Measurements from ENCODE around the gene APOL2. TPM values are rescaled to one million over a fixed set of nuclear protein-coding genes. Genes with fewer than 3 reads are reported as not detected.
"Not testable (repeated sequence)": the region's sequence is repeated elsewhere in the genome, so short reads cannot be mapped to it uniquely, and the experiment has no call there.

Gene APOL2
- total RNA-seq, 1 experiment from 2014 or later = 44.6 TPM

DNA sequence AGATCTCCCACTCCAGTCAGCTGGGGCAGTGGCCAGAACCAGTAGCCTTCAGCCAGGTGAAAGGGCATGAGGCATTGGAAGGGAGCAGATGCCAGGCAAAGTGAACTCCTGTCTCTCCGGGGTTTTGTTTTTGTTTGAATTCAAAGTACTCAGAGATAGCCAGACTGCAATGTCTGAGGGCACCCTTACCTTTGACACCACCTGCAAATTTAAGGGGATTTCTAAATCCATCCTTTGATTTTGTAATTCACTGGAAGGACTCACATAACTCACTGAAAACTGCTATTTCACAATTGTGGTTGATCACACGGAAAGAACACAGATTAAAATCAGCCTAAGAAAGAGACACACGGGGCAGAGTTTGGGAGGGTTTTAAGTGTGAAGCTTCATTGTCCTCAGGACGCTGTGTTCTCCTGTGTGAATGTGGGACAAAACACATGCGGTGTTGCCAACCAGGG is 23.9 kb upstream of the APOL2 start:
- DNase-seq (ENCODE audit: low read depth) = not testable (repeated sequence)

DNA sequence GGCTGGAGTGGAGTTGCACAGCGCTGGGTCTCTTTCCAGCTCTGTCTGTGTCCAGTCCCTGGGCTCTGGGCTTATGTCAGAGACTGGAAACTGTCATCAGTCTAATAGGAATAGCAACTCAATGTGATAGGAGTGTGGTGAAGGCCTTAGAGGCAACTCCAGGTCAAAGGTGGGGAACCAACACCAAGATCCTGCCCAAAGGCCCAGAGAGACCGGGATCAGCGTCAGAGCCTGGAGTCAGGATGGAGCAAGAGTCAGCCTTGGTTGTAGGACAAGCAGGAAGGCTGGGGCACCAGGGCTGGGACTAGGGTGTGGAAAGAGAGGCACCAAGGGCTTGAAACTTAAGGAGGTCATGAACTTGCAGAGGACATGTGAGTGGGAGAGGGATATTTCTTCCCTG is 23.0 kb upstream of the APOL2 start:
- DNase-seq (ENCODE audit: low read depth) = not testable (repeated sequence)

DNA sequence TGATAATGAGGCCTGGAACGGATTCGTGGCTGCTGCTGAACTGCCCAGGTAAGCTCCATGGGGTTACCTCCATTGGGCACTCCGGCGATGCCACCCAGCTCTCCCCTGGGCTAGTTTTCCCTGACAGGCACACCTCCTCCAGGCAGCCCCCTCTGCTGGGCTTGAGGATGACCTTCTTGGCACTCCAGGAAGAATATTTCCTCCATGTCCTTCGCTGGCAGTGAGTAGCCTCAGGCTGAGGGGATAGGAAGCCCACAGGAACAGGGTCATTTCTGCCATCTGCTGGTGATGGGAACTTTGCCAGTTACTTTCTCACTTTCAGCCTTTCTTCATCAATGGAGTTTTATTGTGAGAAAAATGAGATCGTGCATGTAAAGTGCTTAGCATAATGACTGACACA is 22.3 kb upstream of the APOL2 start:
- not testable (repeated sequence) for DNase-seq (ENCODE audit: low read depth)

DNA sequence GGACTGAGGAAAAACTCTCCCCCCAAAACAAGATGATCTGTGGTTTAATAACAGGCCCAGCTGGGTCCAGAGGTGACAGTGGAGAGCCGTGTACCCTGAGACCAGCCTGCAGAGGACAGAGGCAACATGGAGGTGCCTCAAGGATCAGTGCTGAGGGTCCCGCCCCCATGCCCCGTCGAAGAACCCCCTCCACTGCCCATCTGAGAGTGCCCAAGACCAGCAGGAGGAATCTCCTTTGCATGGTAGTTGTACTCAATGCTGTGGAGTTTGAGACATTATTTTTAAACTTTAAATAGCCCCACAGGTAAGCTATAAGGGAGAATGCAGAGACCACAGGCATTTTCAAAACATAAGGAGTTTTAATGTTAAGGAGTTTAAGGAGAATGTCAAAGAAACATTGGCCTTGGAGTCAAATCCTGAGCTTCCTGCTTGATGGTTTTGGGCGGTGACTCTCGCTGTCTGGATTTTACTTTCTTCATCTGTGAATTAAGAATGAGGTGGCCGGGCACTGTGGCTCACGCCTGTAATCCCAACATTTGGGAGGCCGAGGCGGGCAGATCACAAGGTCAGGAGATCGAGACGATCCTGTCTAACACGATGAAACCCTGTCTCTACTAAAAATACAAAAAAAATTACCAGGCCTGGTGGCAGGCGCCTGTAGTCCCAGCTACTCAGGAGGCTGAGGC is 20.4 kb upstream of the APOL2 start:
- no peak for DNase-seq (ENCODE audit: low read depth)

DNA sequence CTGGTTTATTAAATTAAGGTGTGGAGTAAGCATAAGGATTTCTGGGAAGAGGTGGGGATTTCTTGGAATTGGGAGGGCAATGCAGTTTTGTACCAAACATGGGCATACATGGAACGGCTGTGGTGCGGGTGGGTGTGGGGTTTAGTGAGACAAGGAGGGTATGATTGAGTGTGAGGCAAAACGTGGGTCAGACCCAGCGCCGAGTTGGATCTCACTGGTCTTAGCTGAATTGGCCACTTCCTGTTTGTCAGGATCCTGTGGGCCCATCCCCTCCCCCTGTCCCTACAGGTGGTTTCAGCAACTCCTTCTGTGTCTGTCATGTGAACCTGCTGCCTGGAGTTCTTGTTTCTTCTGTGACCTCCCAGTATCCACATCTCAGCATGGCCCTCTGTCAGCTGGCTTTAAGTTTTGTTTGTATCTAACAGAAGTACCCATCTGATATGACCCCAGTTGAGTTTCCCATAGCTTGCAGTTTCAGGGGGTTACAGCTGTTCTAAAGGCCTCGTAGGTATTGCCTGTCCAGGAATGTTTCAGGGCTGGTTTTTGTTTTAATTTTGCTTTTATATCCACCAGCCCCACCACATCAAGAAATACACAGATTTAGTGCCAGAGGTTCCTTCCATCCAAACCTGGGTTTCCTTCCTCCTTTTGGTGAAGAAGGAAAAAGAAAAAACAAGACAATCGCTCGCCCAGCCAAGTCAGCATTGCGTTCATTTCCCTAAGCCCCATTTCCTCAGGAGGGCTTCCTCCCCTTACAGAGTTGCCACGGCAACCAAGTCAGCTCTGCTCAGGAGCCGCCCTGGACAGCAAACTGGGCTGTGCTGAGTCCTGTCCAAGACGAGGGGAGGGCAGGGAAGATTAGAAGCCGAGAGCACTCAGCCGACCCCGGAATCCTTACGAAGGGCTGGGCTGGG is 19.6 kb upstream of the APOL2 start:
- no peak for DNase-seq (ENCODE audit: low read depth)

DNA sequence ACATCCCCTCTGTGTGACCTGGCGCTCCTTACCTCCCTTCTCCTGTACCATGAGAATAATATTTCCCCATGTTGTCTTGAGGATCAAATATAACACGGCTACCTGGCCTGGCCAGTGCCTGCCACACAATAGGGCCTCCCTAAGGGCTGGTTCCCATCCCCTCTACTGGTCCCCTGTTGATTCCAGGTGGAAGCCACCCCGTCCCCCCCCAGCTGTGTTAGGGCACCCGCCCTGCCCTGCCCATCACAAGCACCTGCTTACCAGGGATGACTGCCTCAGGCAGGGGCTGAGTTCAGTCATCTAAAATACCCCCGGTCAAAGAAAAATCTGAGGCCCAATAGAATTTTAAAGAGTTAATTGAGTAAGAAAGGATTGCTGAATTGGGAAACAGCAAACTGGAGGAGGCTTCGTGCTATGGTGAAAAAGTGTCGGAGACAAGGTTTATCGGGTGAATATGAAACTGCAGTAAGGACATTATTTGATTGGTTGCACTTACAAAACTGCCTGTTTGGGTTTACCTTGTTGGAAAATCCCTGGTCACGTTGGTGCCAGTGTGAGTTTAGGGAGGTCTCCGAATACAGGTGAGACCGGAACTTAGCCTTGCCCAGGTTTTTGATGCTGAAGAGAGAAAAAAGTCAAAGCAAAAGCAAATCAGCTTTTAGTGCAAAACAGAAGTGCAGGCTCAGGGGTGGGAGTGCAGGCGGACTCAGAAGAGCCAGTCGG is 18.8 kb upstream of the APOL2 start:
- DNase-seq (ENCODE audit: low read depth) = no peak

- DNase-seq (ENCODE audit: low read depth) = no peak
These were observed 18.0 kb upstream of the APOL2 start for GRCh38 chr22:36257308-36257707.

DNA sequence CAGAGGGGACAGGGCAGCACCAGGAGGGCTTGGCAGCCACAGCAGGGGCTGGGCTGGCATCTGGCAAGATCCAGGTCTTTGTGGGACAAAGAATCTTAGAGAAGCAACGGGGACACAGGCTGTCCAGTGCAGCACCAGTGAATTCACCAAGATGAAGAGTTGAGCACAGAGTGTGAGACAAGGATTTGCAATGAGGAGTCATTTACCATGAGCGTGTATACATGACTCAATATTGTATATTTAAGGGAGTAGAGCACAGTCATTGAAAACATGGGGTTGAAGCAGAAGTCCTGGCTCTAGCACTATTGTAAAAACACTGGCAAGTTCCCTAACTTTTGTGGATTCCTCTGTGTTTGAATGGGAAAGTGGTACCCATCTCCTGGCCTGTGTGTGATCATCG is 17.2 kb upstream of the APOL2 start:
- no peak for DNase-seq (ENCODE audit: low read depth)

GRCh38 chr22:36255572-36255971 is 16.2 kb upstream of the APOL2 start:
- DNase-seq (ENCODE audit: low read depth) = not testable (repeated sequence)

GRCh38 chr22:36253523-36254490 is 14.5 kb upstream of the APOL2 start:
- DNase-seq (ENCODE audit: low read depth) = no peak

DNA sequence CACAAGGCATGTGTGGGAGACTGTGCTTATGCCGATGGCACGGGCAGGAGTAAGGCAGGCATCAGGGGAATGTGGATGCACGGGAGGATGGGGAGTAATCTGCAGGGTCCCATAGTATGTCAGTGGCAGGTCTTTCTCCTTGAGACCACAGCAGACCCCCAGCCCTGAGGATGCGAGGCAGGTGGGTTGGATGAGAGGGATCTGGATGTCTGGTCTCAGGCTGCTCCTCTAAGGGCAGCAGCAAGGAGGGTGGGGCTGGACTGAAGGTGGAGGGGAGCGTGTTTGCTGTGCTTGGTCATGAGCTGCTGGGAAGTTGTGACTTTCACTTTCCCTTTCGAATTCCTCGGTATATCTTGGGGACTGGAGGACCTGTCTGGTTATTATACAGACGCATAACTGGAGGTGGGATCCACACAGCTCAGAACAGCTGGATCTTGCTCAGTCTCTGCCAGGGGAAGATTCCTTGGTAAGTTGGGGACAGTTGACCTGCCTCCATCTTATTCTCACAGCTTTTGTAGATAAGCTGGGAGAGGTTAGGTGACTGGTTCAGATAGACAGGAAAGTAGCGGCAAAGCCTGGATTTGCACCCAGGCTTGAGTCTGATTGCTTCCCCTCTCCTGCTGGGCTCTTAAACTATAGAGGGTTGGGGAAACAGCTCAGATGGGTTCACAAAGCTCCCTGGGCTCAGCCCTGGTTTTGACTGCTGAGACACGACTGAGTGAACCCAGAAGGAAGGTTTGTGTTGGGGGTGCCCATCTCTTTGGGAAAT is 13.6 kb upstream of the APOL2 start, which contains the start of gene APOL1:
Gene APOL1, plus strand, starts transcription at position 380 of the 769 bp plus-strand sequence. CDS start 1,823 bp downstream, outside the sequence.
- no peak for DNase-seq (ENCODE audit: low read depth)

GRCh38 chr22:36251979-36252608 is 12.8 kb upstream of the APOL2 start:
- not testable (repeated sequence) for DNase-seq (ENCODE audit: low read depth)

DNA sequence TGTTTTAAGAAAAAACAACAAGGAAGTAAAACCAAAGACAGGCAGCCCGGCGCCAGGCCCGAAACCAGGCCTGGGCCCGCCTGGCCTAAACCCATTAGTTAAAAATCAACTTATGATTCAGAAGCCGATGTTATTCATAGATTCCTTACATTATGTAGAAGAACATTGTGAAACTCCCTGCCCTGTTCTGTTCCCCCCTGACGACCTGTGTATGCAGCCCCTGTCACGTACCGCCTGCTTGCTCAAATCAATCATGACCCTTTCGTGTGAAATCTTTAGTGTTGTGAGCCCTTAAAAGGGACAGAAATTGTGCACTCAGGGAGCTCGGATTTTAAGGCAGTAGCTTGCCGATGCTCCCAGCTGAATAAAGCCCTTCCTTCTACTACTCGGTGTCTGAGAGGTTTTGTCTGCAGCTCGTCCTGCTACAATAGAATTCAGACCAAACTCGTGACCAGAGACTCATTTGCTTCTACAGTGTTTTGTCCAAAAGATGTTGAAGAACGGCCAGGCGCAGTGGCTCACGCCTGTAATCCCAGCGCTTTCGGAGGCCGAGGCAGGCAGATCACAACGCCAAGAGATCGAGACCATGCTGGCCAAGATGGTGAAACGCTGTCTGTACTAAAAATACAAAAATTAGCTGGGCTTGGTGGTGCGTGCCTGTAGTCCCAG is 11.1 kb upstream of the APOL2 start:
- not testable (repeated sequence) for DNase-seq (ENCODE audit: low read depth)

DNA sequence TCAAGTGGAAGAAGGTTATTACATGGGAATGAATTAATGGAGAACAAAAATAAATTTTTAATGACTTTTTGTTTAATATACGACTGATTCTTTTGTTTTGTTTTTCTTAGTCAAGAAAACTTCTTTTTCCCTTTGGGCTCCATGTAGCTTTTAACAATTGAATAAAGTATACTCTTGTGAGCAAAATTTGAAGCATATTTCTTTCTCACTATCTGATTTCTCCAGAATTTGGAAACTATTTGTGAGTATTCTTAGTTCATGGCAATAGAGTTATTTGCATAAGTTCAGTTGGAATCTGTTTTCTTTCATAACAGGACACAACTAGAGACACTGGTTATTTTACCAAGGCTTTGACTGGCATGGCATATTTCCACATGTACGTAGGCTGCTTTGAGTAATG is 9.8 kb upstream of the APOL2 start:
- no peak for DNase-seq (ENCODE audit: low read depth)

DNA sequence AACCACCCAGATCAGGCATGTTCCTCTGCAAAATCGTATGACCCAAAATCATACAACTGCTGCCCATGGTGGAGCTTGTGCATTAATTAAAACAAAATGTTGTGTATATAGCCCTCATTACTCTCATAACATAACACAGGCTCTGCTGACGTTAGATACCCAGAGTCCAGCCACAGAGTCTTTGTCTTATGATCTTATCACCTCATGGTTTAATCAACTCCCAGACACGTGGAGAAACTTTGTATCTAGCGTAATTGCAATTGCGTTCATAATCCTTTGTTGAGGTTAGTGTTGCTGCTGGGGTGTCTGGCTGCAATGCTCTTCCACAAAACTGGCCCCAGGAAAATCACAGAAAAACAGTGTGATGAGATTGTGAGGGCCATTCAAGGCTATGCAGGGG is 8.6 kb upstream of the APOL2 start:
- no peak for DNase-seq (ENCODE audit: low read depth)

DNA sequence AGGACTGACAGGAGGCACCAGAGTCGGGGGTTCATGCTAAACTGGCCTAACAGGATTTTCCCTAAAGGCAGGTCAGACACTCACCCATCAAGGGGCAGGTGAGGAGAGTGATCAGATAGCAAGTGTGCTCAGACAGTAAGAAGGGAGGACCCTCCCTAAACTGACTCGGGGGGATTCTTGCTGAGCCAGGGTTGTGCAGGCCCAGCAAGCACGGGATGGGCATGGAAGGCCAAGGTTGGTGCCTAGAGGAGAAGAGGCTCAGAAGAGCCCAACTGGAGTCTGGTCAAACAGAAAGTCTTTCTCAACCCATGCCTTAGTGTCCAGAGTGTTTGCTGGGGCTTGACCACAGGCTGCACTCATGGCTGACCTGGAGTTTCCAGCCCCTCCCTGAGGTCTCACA is 7.4 kb upstream of the APOL2 start:
- no peak for DNase-seq (ENCODE audit: low read depth)

DNA sequence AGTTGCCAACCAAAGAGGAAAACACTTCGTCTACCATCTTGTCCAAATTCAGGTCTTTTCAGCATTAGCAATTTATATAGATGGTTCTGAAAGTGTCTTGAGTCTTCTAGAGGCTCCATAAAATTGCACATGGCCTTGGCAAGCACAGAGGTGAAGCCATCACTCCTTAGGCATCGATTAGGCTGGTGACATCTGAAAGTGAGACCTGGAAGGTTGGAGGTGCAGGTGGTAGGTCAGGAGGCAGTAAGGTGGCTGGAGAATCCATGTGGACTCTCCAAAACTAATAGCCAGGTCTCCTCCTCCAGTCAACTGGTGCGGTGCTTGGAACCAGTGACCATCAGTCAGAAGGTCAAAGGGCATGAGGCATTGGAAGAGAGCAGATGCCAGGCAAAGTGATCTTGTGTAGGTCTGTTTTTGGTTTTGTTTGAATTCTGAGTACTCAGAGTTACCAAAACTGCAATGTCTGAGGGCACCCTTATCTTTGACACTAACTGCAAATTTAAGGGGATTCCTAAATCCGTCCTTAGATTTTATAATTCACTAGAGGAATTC is 6.6 kb upstream of the APOL2 start:
- DNase-seq (ENCODE audit: low read depth) = no peak

DNA sequence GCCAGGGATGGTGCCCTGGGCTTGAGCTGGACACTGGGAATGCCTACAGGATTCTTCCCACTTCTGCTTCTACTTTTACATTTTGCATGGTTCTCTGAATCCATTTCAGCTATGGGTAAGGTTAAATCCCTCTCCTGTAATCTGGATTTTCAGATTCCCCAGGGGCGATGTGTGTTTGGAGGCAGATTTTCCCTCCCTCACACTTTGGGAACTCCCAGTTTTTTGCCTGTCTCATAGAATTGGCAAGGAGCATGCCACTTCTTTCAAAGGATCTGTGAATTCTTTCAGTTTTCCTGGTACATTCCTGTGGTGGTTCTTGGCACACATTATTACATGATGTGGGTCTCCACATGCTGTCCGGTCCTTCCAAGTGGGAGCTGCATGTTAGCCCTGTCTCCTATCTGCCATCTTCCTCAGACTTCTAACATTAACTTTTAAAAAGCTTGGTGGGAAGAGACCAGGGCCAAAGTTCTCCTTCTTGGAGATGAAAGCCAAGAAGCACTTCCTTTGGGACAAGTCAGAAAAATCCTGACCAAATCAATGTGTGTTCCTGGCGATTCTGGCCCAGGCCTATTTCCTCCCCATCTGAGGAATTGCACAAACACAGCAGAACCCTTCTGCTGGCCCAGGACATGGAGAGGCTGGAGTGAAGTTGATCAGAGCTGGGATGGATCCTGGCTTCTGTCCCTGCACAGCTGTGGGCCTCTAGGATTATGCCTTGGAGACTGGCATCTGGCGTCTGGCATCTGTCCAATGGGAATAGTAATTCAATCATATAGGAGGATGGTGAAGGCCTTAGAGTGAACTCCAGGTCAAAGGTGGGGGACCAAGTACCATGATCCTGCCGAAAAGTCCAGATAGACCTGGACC is 5.4 kb upstream of the APOL2 start:
- peak; percentile 75 for DNase-seq (ENCODE audit: low read depth)
